GM12878 (cell line): ENCODE measurements around the gene BSCL2. TPM values are rescaled to one million over a fixed set of nuclear protein-coding genes. Genes with fewer than 3 reads are reported as not detected.

ENCODE experiments used
- ATAC-seq: fragments of 200-7000 bp; cut with Tn5 transposase; 3 replicates; pipeline ENCODE4 v1.9.1; 2020; ENCODE audit warnings: mild to moderate bottlenecking, moderate library complexity
- BruUV-seq: library from RNA; stranded (reverse); fragments of 400-500 nt; replicated peaks from 2 replicates; lab custom pipeline; 2021; lab: Mats Ljungman, UMichigan
- CTCF ChIA-PET: fragments of 300-600 bp; sonication (Branson Sonifier 250); formaldehyde crosslinking; extraction: SDS; loops from one replicate; lab custom pipeline; 2021; ENCODE audit warnings: inconsistent platforms; lab: Yijun Ruan, JAX
- POLR2A ChIA-PET: fragments of 350-600 bp; formaldehyde crosslinking; extraction: SDS; loops from one replicate; lab custom pipeline; 2021; ENCODE audit warnings: inconsistent platforms; lab: Charles Lee
- RAD21 ChIA-PET: fragments of 300-600 bp; sonication (Branson Sonifier 250); formaldehyde crosslinking; loops from one replicate; lab custom pipeline; 2023; ENCODE audit warnings: antibody characterized with exemption; ENCODE audit not compliant: unreplicated experiment; lab: Charles Lee
- SMC1A ChIA-PET: fragments of 300-600 bp; sonication (Branson Sonifier 250); formaldehyde crosslinking; loops from one replicate; lab custom pipeline; 2023; ENCODE audit not compliant: unreplicated experiment, uncharacterized antibody; lab: Charles Lee
- DNase-seq: peaks from one replicate; pipeline ENCODE4 v3.0.0-alpha.2; 2011; ENCODE audit warnings: low read depth, low spot score
- FAIRE-seq: peaks from 3 replicates; lab custom pipeline; 2011; peaks lifted over from hg19 to GRCh38; lab: Jason Lieb, UNC
- H2AFZ ChIP-seq: 2 replicates; pipeline ENCODE4 v1.6.0; 2011; ENCODE audit warnings: low read depth, low read length, control low read depth; ENCODE audit not compliant: control insufficient read depth
- H3K27ac ChIP-seq: 2 replicates; pipeline ENCODE4 v1.5.1; 2011; ENCODE audit warnings: control low read depth; ENCODE audit not compliant: control insufficient read depth, insufficient read depth
- H3K27me3 ChIP-seq, 2 experiments: replicated peaks in 1 of 2; 2 replicates each; pipeline versions ENCODE4 v1.6.0 to v1.6.1; 2011; ENCODE audit warnings: low read length in 1 of 2; ENCODE audit not compliant: control insufficient read depth in 2 of 2, insufficient read depth in 2 of 2
- H3K36me3 ChIP-seq, 2 experiments: 2 replicates each; pipeline ENCODE4 v1.5.1; 2011; ENCODE audit warnings: low read length in 1 of 2; ENCODE audit not compliant: control insufficient read depth in 2 of 2, insufficient read depth in 2 of 2
- H3K4me1 ChIP-seq: 2 replicates; pipeline ENCODE4 v1.6.1; 2011; ENCODE audit warnings: mild to moderate bottlenecking, low read length, moderate library complexity, mixed read lengths; ENCODE audit not compliant: control insufficient read depth, insufficient read depth
- H3K4me2 ChIP-seq: 2 replicates; pipeline ENCODE4 v1.6.0; 2011; ENCODE audit warnings: control low read depth; ENCODE audit not compliant: control insufficient read depth, insufficient read depth
- H3K4me3 ChIP-seq: fragments of 200-600 bp; sonication (generic); 2 replicates; pipeline ENCODE4 v1.5.1; 2016
- H3K79me2 ChIP-seq: 2 replicates; pipeline ENCODE4 v1.6.0; 2011; ENCODE audit warnings: low read length; ENCODE audit not compliant: control insufficient read depth, insufficient read depth
- H3K9ac ChIP-seq: 2 replicates; pipeline ENCODE4 v1.8.0; 2011; ENCODE audit warnings: low read length, control low read depth, mixed read lengths; ENCODE audit not compliant: control insufficient read depth, insufficient read depth
- H3K9me3 ChIP-seq: replicated peaks from 3 replicates; pipeline ENCODE4 v1.5.1; 2011; ENCODE audit warnings: mild to moderate bottlenecking, low read length; ENCODE audit not compliant: control insufficient read depth, insufficient read depth
- H4K20me1 ChIP-seq: 2 replicates; pipeline ENCODE4 v1.6.0; 2011; ENCODE audit not compliant: control insufficient read depth, insufficient read depth
- RCOR1 ChIP-seq: conservative IDR thresholded peaks from 2 replicates; pipeline ENCODE4 v1.6.1; 2012; ENCODE audit warnings: low read depth, low read length, improper control_type of control experiment
- WGBS: methylation state at CpG from one replicate; pipeline ENCODE4 v1.1.6; 2016; ENCODE audit warnings: low lambda C conversion rate; ENCODE audit not compliant: insufficient replicate concordance, insufficient coverage; ENCODE audit errors: missing lambda C conversion rate; 5-methylcytosine and 5-hydroxymethylcytosine counted together
- in situ Hi-C: fragments of 300-500 bp; cut with MboI; formaldehyde crosslinking; loops from 9 replicates; pipeline ENCODE4 v1.14.3; 2018; ENCODE audit warnings: mixed read lengths
- intact Hi-C: fragments of 100-400 bp; cut with micrococcal nuclease; formaldehyde crosslinking; loops from one replicate; pipeline ENCODE4 v1.14.2; 2022; ENCODE audit not compliant: unreplicated experiment
- polyA plus RNA-seq, 11 experiments: library from polyadenylated mRNA; depleted of rRNA in 4 of 11; unstranded in 6 of 11; stranded (reverse) in 5 of 11; fragments of >200 nt; fragmentation: Nextera tagmentation in 4 of 11; fragmentation: Illumina TruSeq in 1 of 11; extraction: Ambion mirVana in 4 of 11; extraction: Trizol in 1 of 11; gene quantifications; 1 replicate in 1 of 11; 2 replicates in 10 of 11; pipeline versions ENCODE4 v1.2.1 to v1.2.3, GENCODE V29; 2011 to 2016; ENCODE audit warnings: inconsistent platforms in 2 of 11, missing spikeins in 2 of 11, low read depth in 1 of 11
- total RNA-seq, 4 experiments: library from RNA; depleted of rRNA in 3 of 4; stranded (reverse); fragments of >200 nt in 3 of 4; fragmentation: Illumina TruSeq in 1 of 4; extraction: Trizol in 1 of 4; gene quantifications; 2 replicates each; pipeline versions ENCODE4 v1.2.1 to v1.2.3, GENCODE V29; 2013 to 2021
- TF ChIP-seq, protein P1 (sequence below): fragments of 450-650 bp; IDR thresholded peaks from 2 replicates; pipeline ENCODE4 v1.6.1; 2018; ENCODE audit warnings: mild to moderate bottlenecking, low read depth, moderate library complexity; ENCODE audit not compliant: partially characterized antibody

The BSCL2 gene
- total and polyA plus RNA-seq, 10 of the 15 experiments (the other 5 are each of a cell fraction or from before 2014, with no cell fraction given): 12.3 to 57.9 (median 21.8) TPM

DNA sequence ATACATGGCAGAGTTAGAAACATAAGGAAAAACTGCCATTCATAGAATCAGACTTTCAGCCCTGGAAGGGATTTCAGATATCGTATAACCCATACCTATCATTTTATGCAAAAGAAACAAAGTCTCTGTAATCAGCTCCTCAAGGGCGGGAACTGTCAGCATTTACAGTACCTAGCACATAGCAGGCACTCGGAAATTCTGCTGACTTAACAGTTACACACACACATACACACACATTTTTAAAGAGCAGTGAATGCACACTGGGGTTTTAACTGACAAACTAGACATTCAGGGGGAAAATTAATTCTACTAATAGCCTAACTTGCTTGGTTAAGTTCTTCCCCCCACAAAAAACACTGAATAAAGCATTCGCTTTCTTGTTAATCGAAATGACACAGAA lies 9.0 kb upstream of the BSCL2 start:
- H3K79me2 ChIP-seq: peaks cover 5% of the 10 kb centered on the region
- no peak overlapping the region for H3K27ac ChIP-seq
- ATAC-seq (no peak), FAIRE-seq (no peak), DNase-seq (no peak)
- no peaks in the 10 kb centered on the region; the same call in 1 of the 2 replicates for H4K20me1 ChIP-seq
- over 99% methylated on average over 5 of the region's 5 CpGs for WGBS
- in situ Hi-C loops (no loop called here), intact Hi-C loops (no loop called here)
- TF ChIP-seq, protein P1, sequence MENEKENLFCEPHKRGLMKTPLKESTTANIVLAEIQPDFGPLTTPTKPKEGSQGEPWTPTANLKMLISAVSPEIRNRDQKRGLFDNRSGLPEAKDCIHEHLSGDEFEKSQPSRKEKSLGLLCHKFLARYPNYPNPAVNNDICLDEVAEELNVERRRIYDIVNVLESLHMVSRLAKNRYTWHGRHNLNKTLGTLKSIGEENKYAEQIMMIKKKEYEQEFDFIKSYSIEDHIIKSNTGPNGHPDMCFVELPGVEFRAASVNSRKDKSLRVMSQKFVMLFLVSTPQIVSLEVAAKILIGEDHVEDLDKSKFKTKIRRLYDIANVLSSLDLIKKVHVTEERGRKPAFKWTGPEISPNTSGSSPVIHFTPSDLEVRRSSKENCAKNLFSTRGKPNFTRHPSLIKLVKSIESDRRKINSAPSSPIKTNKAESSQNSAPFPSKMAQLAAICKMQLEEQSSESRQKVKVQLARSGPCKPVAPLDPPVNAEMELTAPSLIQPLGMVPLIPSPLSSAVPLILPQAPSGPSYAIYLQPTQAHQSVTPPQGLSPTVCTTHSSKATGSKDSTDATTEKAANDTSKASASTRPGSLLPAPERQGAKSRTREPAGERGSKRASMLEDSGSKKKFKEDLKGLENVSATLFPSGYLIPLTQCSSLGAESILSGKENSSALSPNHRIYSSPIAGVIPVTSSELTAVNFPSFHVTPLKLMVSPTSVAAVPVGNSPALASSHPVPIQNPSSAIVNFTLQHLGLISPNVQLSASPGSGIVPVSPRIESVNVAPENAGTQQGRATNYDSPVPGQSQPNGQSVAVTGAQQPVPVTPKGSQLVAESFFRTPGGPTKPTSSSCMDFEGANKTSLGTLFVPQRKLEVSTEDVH: no peak
- no peak for TF ChIP-seq RCOR1
- no peaks in the 10 kb centered on the region for H3K27me3 ChIP-seq
- H3K4me2 ChIP-seq: no peak overlapping the region
- ChIA-PET POLR2A (interaction anchor here (0.5 to 5.5 kb wide), 4 partner anchors 10 to 53 kb away, joined by 3 to 40 read pairs (median 4); partner anchors contain the start of genes HNRNPUL2, POLR2G and TTC9C), CTCF (interaction anchor here (1.0 to 1.5 kb wide), 3 partner anchors 8 to 35 kb away, joined by 3 to 7 read pairs (median 3); no protein-coding TSS in a partner anchor), SMC1A (interaction anchor here (0.7 kb wide), 1 partner anchor 8 kb away, joined by 3 read pairs; no protein-coding TSS in a partner anchor), RAD21 (no interaction called here)
- no peak overlapping the region for H3K4me3 ChIP-seq
- H3K36me3 ChIP-seq: peaks cover 29 to 59% of the 10 kb centered on the region in 2 experiments
- peaks cover 13% of the 10 kb centered on the region for H3K4me1 ChIP-seq
- no peak overlapping the region for H2AFZ ChIP-seq
- no TSS peak for BruUV-seq
- no peaks in the 10 kb centered on the region for H3K9me3 ChIP-seq
- no peak overlapping the region for H3K9ac ChIP-seq
